ENCODE results near the gene TFDP1. TPM values are rescaled to one million over a fixed set of nuclear protein-coding genes. Genes with fewer than 3 reads are reported as not detected.

TFDP1 gene
- total RNA-seq, 1 donor from 2014 or later: 68.1 TPM

DNA sequence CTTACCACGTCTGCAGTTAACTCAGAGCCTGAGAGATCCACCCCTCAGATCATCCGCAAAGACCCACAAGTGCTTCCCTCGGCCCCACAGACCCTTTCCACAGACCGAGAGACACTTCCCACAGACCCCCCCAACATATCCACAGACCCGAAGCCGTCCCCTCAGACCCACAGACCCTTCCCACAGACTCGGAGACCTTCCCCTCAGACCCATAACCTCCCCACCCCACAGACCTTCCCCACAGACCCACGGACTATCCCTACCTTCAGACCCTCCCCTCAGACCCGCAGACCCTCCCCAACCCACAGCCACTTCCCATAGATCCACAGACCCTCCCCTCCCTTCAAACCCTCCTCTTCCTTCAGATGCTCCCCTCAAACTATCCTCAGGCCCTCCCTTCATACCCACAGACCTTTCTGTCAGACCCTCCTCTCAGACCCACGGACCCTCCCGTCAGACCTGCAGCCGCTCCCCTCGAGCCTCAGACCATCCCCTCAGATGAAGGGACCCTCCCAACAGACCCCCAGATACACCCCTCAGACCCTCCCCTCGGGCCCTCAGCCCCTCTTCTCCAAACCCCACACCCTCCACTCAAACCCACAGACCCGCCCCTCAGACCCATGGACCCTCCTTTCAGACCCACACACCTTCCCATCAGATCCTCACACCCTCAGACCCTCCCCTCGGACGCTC, 20.1 kb upstream of the TFDP1 start:
- no peak for DNase-seq (ENCODE audit: extremely low read depth, low read depth, low spot score)

DNA sequence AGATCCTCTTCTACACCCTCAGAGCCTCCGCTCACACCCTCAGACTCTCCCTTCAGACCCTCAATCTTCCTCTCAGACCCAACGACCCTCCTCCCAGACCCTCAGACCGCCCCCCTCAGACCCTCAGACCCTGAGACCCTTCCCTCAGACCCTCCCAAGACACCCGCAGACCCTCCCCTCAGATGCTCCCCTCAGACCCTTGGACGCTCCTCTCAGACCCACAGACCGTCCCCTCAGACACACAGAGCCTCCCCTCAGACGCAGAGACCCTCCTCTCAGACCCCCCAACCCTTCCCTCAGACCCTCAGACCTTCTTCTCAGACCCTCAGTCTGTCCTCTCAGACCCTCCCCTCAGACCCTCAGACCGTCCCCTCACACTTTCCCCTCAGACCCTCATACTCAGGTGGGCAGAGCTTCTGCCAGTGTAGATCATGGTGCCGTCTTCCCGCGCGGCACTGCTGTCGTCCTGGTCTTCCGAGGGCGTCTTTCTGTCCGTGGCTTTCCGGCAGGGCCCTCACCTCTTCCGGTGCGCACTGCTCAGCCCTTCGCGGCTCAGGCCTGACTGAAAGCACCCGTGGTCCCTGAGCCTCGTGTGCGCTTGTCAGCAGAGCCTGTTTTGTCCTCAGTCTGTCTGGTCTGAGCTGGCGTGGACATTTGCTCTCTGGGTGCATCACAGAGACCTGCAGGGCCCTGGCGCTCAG, 18.9 kb upstream of the TFDP1 start:
- DNase-seq (ENCODE audit: extremely low read depth, low read depth, low spot score): no peak

DNA sequence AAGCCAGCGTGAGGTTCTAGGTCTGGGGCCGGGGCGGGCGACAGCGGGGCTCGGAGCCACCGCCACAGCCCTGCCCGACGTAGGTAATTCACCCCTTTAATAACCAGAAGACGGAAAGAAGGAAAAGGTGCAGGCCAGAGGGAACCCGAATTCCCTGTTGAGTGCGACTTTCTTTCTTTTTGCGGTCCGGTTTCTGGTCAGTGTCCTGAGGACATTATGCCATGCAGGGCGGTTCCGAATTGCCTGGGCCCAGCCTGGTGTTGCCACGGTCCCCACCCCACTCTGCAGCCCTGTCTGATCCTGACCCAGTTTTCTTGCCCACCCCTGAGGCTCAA, 18.4 kb upstream of the TFDP1 start:
- no peak for DNase-seq (ENCODE audit: extremely low read depth, low read depth, low spot score)

DNA sequence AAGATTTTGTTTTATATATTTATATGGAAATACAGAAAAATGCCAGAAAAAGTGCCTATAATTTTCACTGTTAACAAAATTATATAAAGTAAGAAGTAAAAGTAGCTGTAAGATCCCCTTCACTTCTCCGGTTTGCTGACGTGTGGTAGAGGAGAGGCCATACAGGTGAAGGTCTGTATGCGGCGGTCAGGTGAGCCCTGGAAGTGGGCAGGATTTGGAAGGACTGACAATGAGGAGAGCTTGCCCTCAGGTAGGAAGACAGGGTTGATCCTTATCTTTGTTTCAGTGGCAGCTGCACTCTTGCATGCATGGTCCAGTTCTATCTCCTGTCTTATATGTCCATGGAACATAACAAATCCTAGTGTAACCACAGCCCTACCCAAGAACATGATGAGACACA, 16.9 kb upstream of the TFDP1 start:
- no peak for DNase-seq (ENCODE audit: extremely low read depth, low read depth, low spot score)

DNA sequence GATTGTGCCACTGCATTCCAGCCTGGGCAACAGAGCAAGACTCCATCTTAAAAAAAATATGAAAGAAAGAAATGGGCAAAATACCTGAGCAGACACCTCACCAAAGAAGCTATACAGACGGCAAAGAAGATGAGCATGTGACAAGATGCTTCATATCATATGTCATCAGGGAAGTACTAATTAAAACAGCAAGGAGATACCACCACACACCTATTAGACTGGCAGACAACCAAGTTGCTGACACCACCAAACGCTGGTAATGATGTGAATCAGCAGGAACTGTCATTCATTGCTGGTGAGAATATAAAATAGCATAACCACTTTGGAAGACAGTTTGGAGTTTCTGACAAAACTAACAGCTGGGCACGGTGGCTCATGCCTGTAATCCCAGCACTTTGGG, 11.5 kb upstream of the TFDP1 start:
- DNase-seq (ENCODE audit: extremely low read depth, low read depth, low spot score): no peak

DNA sequence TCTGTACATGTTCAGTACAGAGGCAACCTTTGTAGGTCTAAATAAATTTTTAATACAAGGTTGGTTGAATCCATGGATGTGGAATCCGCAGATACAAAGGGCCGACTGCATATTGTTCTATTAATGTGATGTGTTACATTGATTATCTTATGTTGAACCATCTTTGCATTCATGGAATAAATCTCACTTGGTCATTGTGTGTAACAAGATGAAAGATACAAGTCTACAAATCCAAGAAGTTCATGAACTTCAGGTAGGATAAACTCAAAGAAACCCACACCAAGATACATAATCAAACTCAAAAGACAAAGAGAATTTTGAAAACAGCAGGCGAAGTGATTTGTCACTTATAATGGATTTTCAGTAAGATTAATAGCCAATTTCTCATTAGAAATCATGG, 8.0 kb upstream of the TFDP1 start:
- DNase-seq (ENCODE audit: extremely low read depth, low read depth, low spot score): no peak

DNA sequence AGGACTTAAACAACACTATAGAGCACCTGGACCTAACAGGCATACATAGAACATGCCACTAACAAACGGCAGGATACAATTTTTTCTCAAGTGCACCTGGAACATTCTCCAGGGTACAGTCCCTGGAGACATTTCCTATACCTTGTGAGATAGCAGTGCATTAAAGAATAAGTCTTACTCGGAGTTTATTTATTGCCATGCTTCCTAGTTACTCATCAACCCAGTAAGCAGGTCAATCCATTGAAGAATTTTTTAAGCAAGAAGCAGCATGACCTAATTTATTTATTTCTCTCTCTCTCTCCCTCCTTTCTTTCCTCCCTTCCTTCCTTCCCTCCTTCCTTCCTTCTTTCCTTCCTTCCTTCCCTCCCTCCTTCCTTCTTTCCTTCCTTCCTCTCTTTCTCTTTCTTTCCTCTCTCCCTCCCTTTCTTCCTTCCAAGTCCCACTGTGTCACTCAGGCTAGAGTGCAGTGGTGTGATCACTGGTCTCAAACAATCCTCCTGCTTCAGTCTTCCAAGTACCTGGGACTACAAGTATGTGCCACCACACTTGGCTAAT, 6.6 kb upstream of the TFDP1 start:
- DNase-seq (ENCODE audit: extremely low read depth, low read depth, low spot score): no peak

DNA sequence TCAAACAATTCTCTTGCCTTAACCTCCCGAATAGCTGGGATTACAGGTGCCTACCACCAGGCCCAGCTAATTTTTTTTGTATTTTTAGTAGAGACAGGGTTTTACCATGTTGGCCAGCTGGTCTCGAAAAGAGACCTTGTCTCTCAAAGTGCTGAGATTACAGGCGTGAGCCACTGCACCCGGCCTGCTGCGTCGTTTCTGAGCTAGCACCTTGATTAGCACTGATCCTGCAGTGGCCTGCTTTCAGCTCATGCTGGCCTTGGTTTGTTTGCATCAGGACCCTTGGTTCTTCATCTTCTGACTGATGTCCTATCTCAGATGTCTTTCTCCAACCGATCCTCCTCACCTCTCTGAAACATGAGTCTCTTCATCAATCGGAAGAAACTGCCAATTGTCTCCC, 4.9 kb upstream of the TFDP1 start:
- DNase-seq (ENCODE audit: extremely low read depth, low read depth, low spot score): no peak

DNA sequence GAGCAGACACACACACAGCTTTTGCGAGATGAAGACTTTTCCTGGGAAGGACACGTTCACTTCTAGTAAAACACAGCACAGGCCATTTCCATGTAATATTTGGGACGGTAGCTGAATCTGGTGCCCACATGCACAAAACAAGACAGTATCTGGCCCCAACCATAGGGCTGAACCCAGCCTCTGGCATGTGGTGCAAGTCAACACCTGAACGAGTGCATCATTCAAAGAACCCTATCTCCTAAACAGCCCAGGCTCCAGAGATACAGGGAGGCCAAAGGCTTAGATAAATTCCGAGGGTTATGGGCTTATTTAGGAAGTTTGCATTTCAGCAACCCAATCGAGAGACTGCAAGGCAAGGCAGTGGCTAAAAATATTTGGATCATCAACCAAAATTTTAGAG, 2.7 kb upstream of the TFDP1 start:
- no peak for DNase-seq (ENCODE audit: extremely low read depth, low read depth, low spot score)

DNA sequence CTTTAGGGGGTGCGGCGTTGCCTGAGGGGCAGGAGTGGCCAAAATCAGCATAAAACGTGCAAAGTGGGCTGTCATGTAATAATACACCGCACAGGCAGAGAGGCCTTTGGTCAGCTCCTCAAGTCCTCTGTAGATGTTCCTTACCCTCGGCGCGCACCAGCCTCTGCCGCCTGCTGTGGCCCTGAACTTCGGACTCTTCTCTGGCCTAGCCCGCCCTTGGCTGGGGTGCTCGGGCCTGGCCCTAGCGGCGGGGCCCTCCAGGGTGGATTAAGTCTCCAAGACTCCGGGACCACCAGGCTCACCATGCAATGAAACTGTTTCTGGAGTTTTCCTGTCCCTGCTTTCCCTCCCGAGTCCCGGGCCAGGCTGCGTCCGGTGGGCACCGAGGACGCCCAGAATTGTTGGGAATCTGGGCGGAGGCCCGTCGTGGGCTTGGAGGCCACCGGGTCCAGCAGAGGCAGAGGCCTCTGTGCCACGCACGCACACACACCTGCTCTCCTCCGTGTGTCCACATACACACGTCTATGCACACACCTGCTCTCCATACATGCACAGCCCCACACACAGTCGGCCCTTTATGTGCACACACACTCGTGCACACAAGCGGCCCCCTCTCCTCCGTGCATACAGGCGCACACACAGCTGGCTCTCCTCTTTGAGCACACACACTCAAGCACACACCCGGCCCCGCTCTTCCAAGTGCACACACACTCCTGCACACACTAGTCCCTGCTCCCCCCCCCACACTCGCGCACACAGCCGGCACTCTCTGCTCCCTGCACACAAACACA, 1.5 kb upstream of the TFDP1 start:
- no peak for DNase-seq (ENCODE audit: extremely low read depth, low read depth, low spot score)

DNA sequence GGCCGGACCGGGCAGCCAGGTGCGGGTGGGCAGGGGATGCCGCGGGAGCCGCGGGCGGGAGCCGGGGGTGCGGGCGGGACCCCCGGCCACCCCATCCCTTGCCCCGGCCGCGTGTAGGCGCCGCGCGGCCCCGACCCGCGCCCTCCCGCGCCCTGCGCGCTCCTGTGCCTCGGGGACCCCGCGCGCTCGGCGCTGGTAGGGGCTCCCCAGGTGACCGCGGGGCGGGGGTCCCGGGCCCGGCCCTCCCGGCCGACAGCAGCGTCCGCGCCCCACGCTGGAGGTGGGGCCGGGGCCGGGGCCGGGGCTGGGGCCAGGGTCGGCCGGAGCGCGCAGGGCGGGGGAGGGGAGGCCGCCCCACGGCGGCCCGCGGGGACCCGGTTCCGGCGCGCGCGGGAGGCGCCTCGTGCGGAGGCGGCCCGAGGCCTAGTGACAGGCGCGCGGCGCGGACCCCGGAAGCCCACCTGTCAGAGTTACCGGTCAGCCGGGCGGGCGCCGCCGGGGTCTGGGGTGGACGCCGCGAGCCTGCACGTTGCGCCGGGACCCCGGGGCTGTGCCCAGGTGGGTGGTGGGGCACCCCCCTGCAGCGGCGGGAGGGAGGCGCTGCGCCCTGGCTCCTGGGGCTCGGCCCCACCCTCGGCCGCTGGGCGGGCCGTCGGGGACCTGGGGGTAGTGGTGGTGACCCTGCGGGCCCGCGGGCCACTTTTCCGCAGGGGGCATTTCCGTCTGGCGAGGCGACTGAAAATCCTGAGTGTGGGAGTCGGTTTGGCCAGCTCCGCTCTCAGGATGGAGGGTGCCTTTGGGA, 518 bp downstream of the TFDP1 start:
- DNase-seq (ENCODE audit: extremely low read depth, low read depth, low spot score): no peak

DNA sequence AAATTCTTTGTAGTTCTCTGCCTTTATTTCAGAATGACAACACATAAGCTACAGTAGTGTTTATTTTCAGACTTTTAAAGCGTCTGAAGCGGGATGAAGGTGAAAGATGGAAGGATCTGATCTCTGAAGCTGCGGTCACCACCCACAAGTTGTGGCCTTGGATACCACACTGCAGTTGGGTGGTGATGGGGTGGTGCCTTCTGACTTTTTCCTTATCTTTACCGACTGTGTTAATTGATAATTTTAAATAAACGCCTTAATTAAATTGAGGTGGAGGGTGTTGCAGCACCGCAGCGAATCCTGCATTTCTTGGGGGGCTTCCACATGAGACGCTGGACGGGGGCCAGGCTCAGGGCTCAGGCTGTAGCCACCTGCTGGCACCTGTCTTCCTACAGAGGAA, 1.3 kb downstream of the TFDP1 start:
- DNase-seq (ENCODE audit: extremely low read depth, low read depth, low spot score): no peak

DNA sequence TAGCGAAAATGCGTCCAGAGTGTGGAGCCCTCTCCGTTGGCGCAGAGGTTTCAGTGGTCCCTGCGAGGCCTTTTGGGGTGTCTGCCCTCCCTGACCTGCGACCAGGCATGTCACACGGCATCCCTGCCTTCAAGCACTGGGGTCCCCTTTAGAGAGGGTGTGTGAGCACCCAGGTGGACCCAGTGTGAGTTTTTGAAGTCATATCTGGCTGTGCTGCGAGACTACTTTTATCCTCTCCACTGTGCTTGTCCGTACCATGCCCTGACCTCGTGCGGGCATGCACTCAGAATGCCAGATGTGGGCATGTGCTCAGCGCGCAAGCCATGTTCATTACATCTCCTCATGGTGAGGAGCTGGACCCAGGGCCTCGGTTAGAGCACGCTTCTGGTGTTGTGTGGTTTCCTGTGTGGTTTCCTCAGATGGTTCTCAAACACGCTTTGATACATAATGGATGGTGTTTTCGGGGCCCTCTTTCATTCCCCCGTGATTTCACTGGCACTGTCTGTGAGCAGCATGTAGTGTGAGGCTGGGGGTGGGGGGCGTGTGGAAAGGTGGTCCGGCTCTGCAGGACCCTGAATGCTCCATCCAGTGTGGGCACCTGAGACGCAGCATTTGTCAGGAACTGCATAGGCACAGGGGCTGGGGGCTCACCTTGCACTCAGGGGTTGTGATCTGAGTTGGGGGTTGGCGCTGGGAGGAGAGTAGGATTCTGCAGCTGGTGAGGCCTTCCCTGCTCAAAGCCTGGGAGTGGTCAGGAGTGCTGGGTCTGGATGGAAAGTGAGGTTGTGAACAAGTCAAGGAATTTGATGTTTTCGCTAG, 2.3 kb downstream of the TFDP1 start:
- no peak for DNase-seq (ENCODE audit: extremely low read depth, low read depth, low spot score)

DNA sequence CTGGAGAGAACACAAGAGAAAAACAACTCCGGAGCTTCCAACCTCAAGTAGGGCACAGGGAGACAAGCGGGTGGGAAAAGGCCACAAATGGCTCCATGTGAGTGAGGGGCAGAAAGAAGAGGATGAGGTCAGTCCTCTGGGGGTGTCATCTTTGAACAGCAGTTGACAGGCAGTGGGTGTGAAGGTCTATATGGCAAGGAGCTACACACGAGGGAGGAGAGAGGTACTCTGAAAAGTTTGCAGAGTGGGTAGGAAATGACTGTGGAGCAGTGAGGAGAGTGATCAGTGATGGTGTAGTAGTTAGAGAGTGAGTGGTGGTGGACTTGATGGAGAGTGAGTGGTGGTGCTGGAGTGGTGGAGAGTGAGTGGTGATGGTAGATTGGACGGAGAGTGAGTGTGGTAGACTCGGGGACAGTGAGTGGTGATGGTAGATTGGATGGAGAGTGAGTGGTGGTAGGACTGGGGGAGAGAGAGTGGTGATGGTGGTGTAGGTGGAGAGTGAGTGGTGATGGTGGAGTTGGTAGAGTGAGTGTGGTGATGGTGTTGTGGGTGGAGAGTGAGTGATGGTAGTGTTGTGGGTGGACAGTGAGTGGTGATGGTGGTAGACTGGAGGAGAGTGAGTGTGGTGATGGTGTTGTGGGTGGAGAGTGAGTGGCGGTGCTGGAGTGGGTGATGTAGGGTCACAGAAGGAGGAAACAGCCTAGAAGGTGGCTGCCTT, 4.0 kb downstream of the TFDP1 start:
- DNase-seq (ENCODE audit: extremely low read depth, low read depth, low spot score): no peak

DNA sequence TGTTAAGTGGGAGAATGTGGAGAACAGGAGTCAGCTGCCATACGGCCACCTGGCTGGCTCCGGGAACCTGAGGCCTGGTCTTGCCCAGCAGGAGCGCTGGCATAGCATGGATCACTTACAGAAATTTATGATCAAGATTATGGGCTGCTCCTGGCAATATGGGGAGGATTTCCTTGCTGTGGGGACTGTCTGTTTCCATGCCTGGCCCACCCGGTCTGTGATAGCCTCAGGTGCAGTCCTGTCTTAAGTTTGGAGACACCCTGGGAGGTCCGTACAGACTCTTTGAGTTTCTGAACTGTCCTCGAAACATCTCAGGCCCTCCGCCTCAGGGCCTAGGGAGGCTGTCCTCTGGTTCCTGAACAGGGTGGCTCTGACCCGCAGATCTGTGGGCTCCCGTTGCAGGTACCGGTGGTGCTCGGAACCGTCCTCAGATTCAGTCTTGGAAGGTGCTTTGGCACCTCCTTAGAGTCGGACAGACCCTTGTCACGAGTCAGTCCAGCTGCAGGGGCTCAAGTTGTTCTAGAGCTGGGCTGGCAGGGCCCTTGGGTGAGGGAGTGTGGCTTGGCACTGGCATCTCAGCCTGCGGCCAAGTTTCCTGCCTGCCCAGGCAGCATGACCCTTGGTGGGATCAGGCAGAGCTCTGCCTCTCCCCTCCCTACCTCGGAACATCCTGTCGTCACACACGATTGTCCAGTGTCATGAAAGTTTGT, 4.9 kb downstream of the TFDP1 start:
- no peak for DNase-seq (ENCODE audit: extremely low read depth, low read depth, low spot score)

DNA sequence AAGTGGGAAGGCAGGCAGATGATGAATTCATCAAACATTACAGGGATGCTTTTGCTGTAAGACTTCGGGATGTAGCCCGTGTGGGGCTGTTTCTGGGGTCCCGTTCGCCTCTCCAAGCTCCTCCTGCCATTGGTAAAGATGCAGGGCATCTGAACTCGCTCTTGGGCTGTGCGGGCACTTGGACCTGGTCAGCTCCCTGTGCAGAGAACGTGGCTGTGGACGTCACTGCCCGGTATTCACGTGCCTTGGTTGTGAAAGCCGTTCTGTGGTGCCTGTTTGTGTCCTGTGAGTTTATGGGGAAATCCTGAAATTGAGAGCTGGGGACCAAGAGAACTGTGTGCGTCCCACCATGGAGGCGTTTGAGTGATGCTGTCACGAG, 5.4 kb downstream of the TFDP1 start:
- no peak for DNase-seq (ENCODE audit: extremely low read depth, low read depth, low spot score)

DNA sequence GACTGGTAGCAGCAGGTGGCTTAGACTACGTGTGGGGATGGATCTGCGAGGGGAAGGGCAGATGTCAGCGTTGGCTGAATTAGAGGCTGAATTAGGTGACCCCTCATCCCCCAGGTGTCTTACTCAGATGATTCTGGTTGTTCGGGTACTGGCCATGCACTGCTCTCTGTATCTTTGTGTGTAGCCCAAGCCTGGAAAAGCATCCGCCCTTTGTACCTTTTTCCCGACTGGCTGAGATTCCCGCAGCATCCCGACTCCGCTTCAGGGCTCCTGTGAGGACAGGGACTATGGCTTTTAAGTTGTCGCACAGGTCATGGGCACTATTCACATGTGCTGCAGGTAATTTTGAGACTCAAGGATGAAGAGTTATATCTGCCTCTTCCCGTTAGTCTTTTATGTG, 7.2 kb downstream of the TFDP1 start:
- no peak for DNase-seq (ENCODE audit: extremely low read depth, low read depth, low spot score)

DNA sequence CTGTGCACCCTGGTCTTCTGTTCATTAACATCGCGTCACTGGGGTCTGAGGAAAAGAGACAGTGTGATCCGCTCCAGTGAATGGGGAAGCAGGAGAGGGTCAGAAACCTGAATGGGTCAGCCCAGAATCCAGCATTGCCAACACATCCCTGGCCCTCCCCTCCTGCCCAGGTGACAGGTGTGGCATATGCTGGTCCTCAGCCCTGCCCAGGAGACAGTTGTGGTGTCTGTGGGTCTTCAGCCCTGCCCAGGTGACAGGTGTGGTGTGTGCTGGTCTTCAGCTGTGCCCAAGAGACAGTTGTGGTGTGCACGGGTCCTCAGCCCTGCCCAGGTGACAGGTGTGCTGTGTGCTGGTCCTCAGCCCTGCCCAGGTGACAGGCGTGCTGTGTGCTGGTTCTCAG, 8.0 kb downstream of the TFDP1 start:
- no peak for DNase-seq (ENCODE audit: extremely low read depth, low read depth, low spot score)
